Mucosa of descending colon (tissue), 3 donors: ENCODE data around the gene PHYH. TPM values are rescaled to one million over a fixed set of nuclear protein-coding genes. Genes with fewer than 3 reads are reported as not detected.

Source experiments
- ATAC-seq: fragments of 200-7000 bp; cut with Tn5 transposase; one replicate; pipeline ENCODE4 v1.9.1; 2020; ENCODE audit warnings: mild to moderate bottlenecking, moderate library complexity
- DNase-seq, 3 donors: peaks; one replicate each; pipeline ENCODE4 v3.0.0-alpha.2; 2020
- H3K36me3 ChIP-seq: fragments of 200-600 bp; one replicate; pipeline ENCODE4 v1.8.0; 2021; ENCODE audit warnings: low read depth, mild to moderate bottlenecking
- H3K4me1 ChIP-seq: fragments of 200-600 bp; one replicate; pipeline ENCODE4 v1.8.0; 2021; ENCODE audit warnings: low read depth, mild to moderate bottlenecking
- H3K4me3 ChIP-seq: fragments of 200-600 bp; one replicate; pipeline ENCODE4 v1.8.0; 2021; ENCODE audit warnings: mild to moderate bottlenecking
- H3K9me3 ChIP-seq: fragments of 200-600 bp; one replicate; pipeline ENCODE4 v1.8.0; 2021; ENCODE audit warnings: mild to moderate bottlenecking
- CTCF ChIP-seq: fragments of 200-600 bp; IDR thresholded peaks from one replicate; pipeline ENCODE4 v1.8.0; 2022; ENCODE audit warnings: antibody characterized with exemption, mild to moderate bottlenecking
- intact Hi-C, 2 donors: fragments of 100-400 bp; cut with DNase I in 1 of 2; cut with micrococcal nuclease in 1 of 2; formaldehyde crosslinking; loops; one replicate each; pipeline versions ENCODE4 v1.11.0 to v1.11.1; 2022; cut with DNase I, micrococcal nuclease
- total RNA-seq, 3 donors: library from RNA; stranded (reverse); fragmentation: NEBNext Ultra II Directional in 2 of 3; extraction: Animal tissue kit (Norgen Biotek cat#: 25700) in 2 of 3; gene quantifications; one replicate each; pipeline versions ENCODE4 v1.2.1 to v1.2.4, GENCODE V29; 2021 to 2023
- donor health status: DM: no; HTN: no; CAD: no; lungs with moderate emphysema.
- donor health status: DM: no; HTN: no; CAD: no.
- donor health status: DM: no; HTN: yes; CAD: no.

Gene PHYH
- total RNA-seq, 3 donors from 2014 or later: 33.8 to 64.2 (median 53.6) TPM

GRCh38 chr10:13328613-13329012 lies 28.7 kb upstream of the PHYH start:
- intact Hi-C loops: no loop called here
- Histone ChIP-seq H3K4me3 (no peak overlapping the region), H3K4me1 (no peaks in the 10 kb centered on the region), H3K36me3 (peaks cover 4% of the 10 kb centered on the region), H3K9me3 (no peaks in the 10 kb centered on the region)
- no peak for ATAC-seq
- no peak for TF ChIP-seq CTCF
- DNase-seq: no peak

- H3K4me3 ChIP-seq: no peak overlapping the region
- ATAC-seq (no peak), DNase-seq (no peak)
- peaks cover 4% of the 10 kb centered on the region for H3K36me3 ChIP-seq
- intact Hi-C loops: no loop called here
- no peaks in the 10 kb centered on the region for H3K9me3 ChIP-seq
- no peak for TF ChIP-seq CTCF
- no peaks in the 10 kb centered on the region for H3K4me1 ChIP-seq
Observed at GRCh38 chr10:13328126-13328525, 28.3 kb upstream of the PHYH start.

- Histone ChIP-seq H3K4me1 (no peaks in the 10 kb centered on the region), H3K36me3 (peaks cover 4% of the 10 kb centered on the region), H3K4me3 (no peak overlapping the region), H3K9me3 (no peaks in the 10 kb centered on the region)
- no peak for TF ChIP-seq CTCF
- ATAC-seq (no peak), DNase-seq (no peak)
- intact Hi-C loops: no loop called here
Observed at GRCh38 chr10:13327534-13327933, 27.7 kb upstream of the PHYH start.

GRCh38 chr10:13322615-13323148 lies 22.8 kb upstream of the PHYH start:
- intact Hi-C loops: no loop called here
- H3K4me1 ChIP-seq: no peaks in the 10 kb centered on the region
- no peaks in the 10 kb centered on the region for H3K36me3 ChIP-seq

GRCh38 chr10:13321576-13321975 lies 21.7 kb upstream of the PHYH start:
- no peak overlapping the region for H3K4me3 ChIP-seq
- H3K36me3 ChIP-seq: no peaks in the 10 kb centered on the region
- intact Hi-C loops: no loop called here
- H3K4me1 ChIP-seq: no peaks in the 10 kb centered on the region
- TF ChIP-seq CTCF: no peak
- no peaks in the 10 kb centered on the region for H3K9me3 ChIP-seq
- ATAC-seq (no peak), DNase-seq (no peak)

More at GRCh38 chr10:13322615-13323148, 22.8 kb upstream of the PHYH start:
- Histone ChIP-seq H3K9me3 (no peaks in the 10 kb centered on the region), H3K4me3 (no peak overlapping the region)
- ATAC-seq: no peak
- TF ChIP-seq CTCF: no peak
- no peak for DNase-seq

- intact Hi-C loops: no loop called here
- no peak for ATAC-seq
- no peak overlapping the region for H3K4me3 ChIP-seq
- H3K36me3 ChIP-seq: no peaks in the 10 kb centered on the region
- H3K9me3 ChIP-seq: no peaks in the 10 kb centered on the region
- H3K4me1 ChIP-seq: no peaks in the 10 kb centered on the region
- DNase-seq: no peak
- TF ChIP-seq CTCF: no peak
Observed at GRCh38 chr10:13319166-13319565, 19.3 kb upstream of the PHYH start.
